Rectal smooth muscle tissue (tissue), 1 donor: ENCODE results near the gene KRT33A.
"Not testable (repeated sequence)": the region's sequence is repeated elsewhere in the genome, so short reads cannot be mapped to it uniquely, and the experiment has no call there.

Experiments
- H3K27ac ChIP-seq: one replicate; pipeline ENCODE4 v1.7.0; 2013; ENCODE audit warnings: low read depth, low read length, inconsistent platforms
- H3K27me3 ChIP-seq: one replicate; pipeline ENCODE4 v1.7.0; 2013; ENCODE audit warnings: low read length; ENCODE audit not compliant: control insufficient read depth, insufficient read depth
- H3K36me3 ChIP-seq: one replicate; pipeline ENCODE4 v1.7.0; 2013; ENCODE audit warnings: low read length; ENCODE audit not compliant: control insufficient read depth, insufficient read depth
- H3K4me1 ChIP-seq: one replicate; pipeline ENCODE4 v1.7.0; 2013; ENCODE audit warnings: low read length; ENCODE audit not compliant: control insufficient read depth, insufficient read depth
- H3K4me3 ChIP-seq: one replicate; pipeline ENCODE4 v1.7.0; 2013; ENCODE audit warnings: low read length
- H3K9ac ChIP-seq: one replicate; pipeline ENCODE4 v1.7.0; 2013; ENCODE audit warnings: low read length

Gene KRT33A

GRCh38 chr17:41350381-41350878, at the start of gene KRT33A:
TSS of gene KRT33A (minus strand) at chr17:41350828. CDS start at chr17:41350767, 61 bp downstream.
- not testable (repeated sequence) for H3K4me1 ChIP-seq, H3K27me3 ChIP-seq, H3K9ac ChIP-seq, H3K27ac ChIP-seq, H3K4me3 ChIP-seq, H3K36me3 ChIP-seq

- Histone ChIP-seq H3K27ac (no peak within 1 kb of the TSS), H3K27me3 (no peaks in the 10 kb centered on the region), H3K9ac (no peak within 1 kb of the TSS), H3K4me3 (no peak within 1 kb of the TSS), H3K4me1 (no peaks in the 10 kb centered on the region), H3K36me3 (no peaks in the 10 kb centered on the region)
These were observed 46.5 kb upstream of the KRT33A start, which contains the start of gene KRT31 for GRCh38 chr17:41396996-41397660. TSS of gene KRT31 (minus strand) at chr17:41397608. CDS start at chr17:41397539, 69 bp downstream.

DNA sequence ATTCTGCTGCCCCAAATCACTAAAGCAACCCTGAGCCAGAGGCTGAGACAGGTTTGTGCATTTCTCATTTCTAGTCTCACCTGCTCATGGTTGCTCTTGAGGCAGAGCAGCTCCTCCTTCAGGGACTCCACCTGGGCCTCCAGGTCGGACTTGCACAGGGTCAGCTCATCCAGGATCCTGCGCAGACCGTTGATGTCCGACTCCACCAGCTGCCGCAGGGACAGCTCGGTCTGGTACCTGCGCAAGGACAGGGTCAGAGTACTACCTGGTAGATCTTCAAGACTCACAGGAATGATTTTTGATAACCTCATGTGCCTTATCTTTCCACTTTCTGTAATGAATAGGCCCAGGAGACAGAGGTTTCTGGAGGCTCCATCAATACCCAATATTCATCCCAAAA, 45.7 kb upstream of the KRT33A start:
- Histone ChIP-seq H3K27me3 (no peaks in the 10 kb centered on the region), H3K4me1 (no peaks in the 10 kb centered on the region), H3K4me3 (no peak overlapping the region), H3K27ac (no peak overlapping the region), H3K9ac (no peak overlapping the region), H3K36me3 (no peaks in the 10 kb centered on the region)

DNA sequence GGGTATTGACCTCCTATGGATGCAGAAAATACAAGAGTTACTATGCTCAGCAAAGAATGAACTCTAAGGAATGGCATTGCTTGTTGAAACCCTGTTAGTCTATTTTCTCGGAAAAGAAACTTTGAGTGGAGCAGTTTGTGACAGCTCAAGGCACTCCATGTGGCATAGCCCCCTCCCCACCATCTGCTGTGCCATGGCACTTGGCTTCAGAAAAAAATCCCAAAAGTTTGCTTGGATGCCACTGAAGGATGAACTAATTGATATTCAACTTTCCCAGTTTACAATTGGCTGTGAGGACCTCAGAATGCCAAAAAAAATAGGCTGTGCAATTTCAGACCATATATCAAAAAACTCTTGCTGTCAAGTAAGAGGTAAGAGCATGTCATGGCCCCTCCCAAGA, 45.0 kb upstream of the KRT33A start:
- no peaks in the 10 kb centered on the region for H3K4me1 ChIP-seq
- no peak overlapping the region for H3K9ac ChIP-seq
- no peak overlapping the region for H3K4me3 ChIP-seq
- H3K36me3 ChIP-seq, result no peaks in the 10 kb centered on the region
- H3K27ac ChIP-seq, result no peak overlapping the region
- no peaks in the 10 kb centered on the region for H3K27me3 ChIP-seq

GRCh38 chr17:41395044-41395443, 44.4 kb upstream of the KRT33A start:
- not testable (repeated sequence) for H3K9ac ChIP-seq, H3K4me3 ChIP-seq, H3K27me3 ChIP-seq, H3K4me1 ChIP-seq, H3K36me3 ChIP-seq, H3K27ac ChIP-seq

GRCh38 chr17:41394254-41394996, 43.8 kb upstream of the KRT33A start:
- Histone ChIP-seq H3K27me3 (no peaks in the 10 kb centered on the region), H3K9ac (no peak overlapping the region), H3K36me3 (no peaks in the 10 kb centered on the region), H3K27ac (no peak overlapping the region), H3K4me3 (no peak overlapping the region), H3K4me1 (no peaks in the 10 kb centered on the region)

- H3K4me3 ChIP-seq, result no peak overlapping the region
- no peaks in the 10 kb centered on the region for H3K27me3 ChIP-seq
- no peaks in the 10 kb centered on the region for H3K36me3 ChIP-seq
- H3K27ac ChIP-seq, result no peak overlapping the region
- no peaks in the 10 kb centered on the region for H3K4me1 ChIP-seq
- no peak overlapping the region for H3K9ac ChIP-seq
These were observed 43.2 kb upstream of the KRT33A start for GRCh38 chr17:41393826-41394225.

DNA sequence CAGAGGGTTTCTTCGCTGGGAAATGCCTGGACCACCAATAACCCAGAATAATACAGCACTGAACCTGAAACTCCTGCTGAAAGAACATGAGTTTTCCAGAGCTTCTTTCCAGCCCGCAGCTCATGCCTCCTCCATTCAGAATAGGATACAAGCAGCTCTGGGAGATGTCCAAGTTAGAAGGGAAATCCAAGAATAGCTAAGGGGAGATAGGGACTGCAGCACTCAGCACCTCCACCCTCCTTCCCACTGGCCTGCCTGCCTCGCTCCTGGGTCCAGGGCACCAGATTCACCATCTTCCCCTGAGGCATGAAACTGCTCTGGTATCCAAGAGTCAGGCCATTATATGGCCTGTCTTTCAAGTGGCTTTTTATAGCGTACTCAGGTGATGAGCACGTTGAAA, 42.7 kb upstream of the KRT33A start:
- no peak overlapping the region for H3K4me3 ChIP-seq
- no peak overlapping the region for H3K9ac ChIP-seq
- no peaks in the 10 kb centered on the region for H3K36me3 ChIP-seq
- H3K4me1 ChIP-seq, result no peaks in the 10 kb centered on the region
- H3K27me3 ChIP-seq, result no peaks in the 10 kb centered on the region
- H3K27ac ChIP-seq, result no peak overlapping the region

DNA sequence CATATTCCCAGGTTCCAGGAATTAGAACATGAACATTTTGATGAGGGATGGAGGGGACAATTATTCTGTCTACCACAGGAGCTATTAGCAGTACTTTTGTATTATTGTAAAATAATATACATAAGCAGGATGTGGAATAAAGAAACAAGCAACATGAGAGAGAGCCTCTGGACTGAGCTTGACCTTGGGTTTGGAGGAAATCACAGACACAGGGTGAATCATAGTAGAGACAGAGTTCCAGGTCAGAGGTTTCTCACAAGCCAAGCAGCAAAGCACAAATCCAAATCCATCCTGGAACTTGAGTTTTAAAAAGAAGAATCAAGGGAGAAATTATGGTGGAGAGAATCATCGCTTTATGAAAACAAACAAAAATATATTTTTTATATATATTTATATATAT, 41.6 kb upstream of the KRT33A start:
- Histone ChIP-seq H3K4me1 (no peaks in the 10 kb centered on the region), H3K9ac (no peak overlapping the region), H3K36me3 (no peaks in the 10 kb centered on the region), H3K4me3 (no peak overlapping the region), H3K27ac (no peak overlapping the region), H3K27me3 (no peaks in the 10 kb centered on the region)

- Histone ChIP-seq H3K4me1 (no peaks in the 10 kb centered on the region), H3K27ac (no peak overlapping the region), H3K27me3 (no peaks in the 10 kb centered on the region), H3K36me3 (no peaks in the 10 kb centered on the region), H3K9ac (no peak overlapping the region), H3K4me3 (no peak overlapping the region)
These were observed 40.9 kb upstream of the KRT33A start for GRCh38 chr17:41391535-41391934.

DNA sequence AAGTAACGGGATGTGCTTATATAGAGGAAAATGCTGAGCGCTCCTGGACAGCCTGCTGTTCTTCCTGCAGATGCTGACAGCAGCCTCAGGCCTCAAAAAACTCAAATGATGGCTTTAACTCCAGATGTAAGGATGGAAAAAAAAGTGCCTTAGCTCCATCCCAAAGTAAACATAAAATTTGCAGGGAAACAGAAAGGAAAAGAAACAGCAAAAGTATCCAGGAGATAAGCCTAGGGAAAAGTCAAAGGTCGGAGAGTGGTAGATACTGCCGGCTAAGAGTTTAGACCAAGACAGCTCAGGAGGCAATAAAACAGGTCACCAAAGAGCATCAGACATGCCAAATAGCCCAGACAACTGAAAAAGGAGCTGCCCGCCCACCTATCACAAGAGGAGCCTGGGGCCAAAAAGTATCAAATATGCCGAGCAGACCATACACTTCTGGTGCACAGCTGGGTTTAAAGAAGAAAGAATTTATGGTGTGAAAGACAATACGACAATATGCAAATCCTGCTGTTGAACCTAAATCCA, 39.8 kb upstream of the KRT33A start:
- H3K4me3 ChIP-seq, result no peak overlapping the region
- H3K4me1 ChIP-seq, result no peaks in the 10 kb centered on the region
- H3K27me3 ChIP-seq, result no peaks in the 10 kb centered on the region
- no peak overlapping the region for H3K27ac ChIP-seq
- no peak overlapping the region for H3K9ac ChIP-seq
- H3K36me3 ChIP-seq, result no peaks in the 10 kb centered on the region

GRCh38 chr17:41387670-41388069, 37.0 kb upstream of the KRT33A start:
- Histone ChIP-seq H3K4me1 (no peaks in the 10 kb centered on the region), H3K9ac (no peak overlapping the region), H3K36me3 (no peaks in the 10 kb centered on the region), H3K27me3 (no peaks in the 10 kb centered on the region), H3K4me3 (no peak overlapping the region), H3K27ac (no peak overlapping the region)
